Measurements from ENCODE around the gene PDIA4. TPM values are rescaled to one million over a fixed set of nuclear protein-coding genes. Genes with fewer than 3 reads are reported as not detected.
A peak's percentile ranks its signal among the peaks of the same experiment; 100 is the strongest.

PDIA4 gene, protein sequence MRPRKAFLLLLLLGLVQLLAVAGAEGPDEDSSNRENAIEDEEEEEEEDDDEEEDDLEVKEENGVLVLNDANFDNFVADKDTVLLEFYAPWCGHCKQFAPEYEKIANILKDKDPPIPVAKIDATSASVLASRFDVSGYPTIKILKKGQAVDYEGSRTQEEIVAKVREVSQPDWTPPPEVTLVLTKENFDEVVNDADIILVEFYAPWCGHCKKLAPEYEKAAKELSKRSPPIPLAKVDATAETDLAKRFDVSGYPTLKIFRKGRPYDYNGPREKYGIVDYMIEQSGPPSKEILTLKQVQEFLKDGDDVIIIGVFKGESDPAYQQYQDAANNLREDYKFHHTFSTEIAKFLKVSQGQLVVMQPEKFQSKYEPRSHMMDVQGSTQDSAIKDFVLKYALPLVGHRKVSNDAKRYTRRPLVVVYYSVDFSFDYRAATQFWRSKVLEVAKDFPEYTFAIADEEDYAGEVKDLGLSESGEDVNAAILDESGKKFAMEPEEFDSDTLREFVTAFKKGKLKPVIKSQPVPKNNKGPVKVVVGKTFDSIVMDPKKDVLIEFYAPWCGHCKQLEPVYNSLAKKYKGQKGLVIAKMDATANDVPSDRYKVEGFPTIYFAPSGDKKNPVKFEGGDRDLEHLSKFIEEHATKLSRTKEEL
- 123 TPM for total RNA-seq
- long read RNA-seq, transcript PDIA4-201 (10 exons, 2,903 nt), result major isoform, 305 of 404 reads
- long read RNA-seq, transcript PDIA4-203 (3 exons, 632 nt), result minor isoform, 5 of 404 reads
- long read RNA-seq, partial matches to known transcripts, result 67 of 404 reads
- long read RNA-seq, other reads (novel, unspliced or antisense), result 27 of 404 reads

DNA sequence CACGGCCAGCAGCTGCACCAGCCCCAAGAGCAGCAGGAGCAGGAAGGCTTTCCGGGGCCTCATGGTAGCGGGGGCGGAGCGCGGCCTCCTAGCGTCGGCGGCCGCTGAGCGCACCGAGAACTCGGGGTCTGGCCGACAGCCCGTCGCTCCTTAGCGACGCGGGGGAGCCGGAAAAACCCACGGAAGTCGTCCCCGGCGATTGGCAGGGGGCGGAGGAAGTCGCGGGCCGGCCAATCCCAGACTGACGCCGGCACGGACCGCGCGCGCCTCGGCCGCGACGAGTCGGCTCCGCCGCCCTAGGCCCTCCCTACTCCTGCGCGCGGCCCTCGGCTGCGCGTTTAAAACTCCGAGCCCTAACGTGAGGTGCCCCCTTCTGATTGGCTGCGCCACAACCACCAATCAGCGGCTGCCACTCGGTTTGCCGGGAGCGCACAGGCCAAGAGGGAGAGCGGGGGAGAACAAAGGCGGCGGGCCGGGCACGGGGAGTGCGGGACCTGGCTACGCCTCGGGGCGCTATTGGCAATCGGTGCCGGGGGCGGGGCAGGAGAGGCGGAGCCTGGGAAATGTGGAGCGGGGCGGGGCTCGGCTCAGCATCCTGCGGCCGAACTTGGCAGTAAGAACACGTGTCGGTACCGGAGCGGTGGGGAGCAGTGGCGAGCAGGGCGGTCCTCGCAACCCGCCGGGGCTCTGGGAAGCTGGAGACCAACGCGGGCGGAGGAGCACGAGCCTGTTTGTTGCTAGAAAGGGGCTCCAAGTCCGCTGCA is at the start of gene PDIA4:
Gene PDIA4, minus strand, starts transcription at position 160 of the 764 bp plus-strand sequence. Its CDS starts 97 bp downstream, at position 63.
- peak; percentile 97 to 99 for ATAC-seq
- H3K27ac ChIP-seq, result peak within 1 kb of the TSS; percentile 95
- no peaks in the 10 kb centered on the region for H3K27me3 ChIP-seq (ENCODE audit: low read depth)
- no peaks in the 10 kb centered on the region for H3K36me3 ChIP-seq
- peak; percentile 100 for DNase-seq
- TF ChIP-seq, protein P1, sequence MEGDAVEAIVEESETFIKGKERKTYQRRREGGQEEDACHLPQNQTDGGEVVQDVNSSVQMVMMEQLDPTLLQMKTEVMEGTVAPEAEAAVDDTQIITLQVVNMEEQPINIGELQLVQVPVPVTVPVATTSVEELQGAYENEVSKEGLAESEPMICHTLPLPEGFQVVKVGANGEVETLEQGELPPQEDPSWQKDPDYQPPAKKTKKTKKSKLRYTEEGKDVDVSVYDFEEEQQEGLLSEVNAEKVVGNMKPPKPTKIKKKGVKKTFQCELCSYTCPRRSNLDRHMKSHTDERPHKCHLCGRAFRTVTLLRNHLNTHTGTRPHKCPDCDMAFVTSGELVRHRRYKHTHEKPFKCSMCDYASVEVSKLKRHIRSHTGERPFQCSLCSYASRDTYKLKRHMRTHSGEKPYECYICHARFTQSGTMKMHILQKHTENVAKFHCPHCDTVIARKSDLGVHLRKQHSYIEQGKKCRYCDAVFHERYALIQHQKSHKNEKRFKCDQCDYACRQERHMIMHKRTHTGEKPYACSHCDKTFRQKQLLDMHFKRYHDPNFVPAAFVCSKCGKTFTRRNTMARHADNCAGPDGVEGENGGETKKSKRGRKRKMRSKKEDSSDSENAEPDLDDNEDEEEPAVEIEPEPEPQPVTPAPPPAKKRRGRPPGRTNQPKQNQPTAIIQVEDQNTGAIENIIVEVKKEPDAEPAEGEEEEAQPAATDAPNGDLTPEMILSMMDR (IDR thresholded peaks at IDR 0.05), result peak; percentile 32
- no peaks in the 10 kb centered on the region for H3K9me3 ChIP-seq
- intact Hi-C loops (cut with DNase I), result no loop called here
- H3K4me3 ChIP-seq, result peak within 1 kb of the TSS; percentile 83
- peaks cover 28% of the 10 kb centered on the region for H3K4me1 ChIP-seq

DNA sequence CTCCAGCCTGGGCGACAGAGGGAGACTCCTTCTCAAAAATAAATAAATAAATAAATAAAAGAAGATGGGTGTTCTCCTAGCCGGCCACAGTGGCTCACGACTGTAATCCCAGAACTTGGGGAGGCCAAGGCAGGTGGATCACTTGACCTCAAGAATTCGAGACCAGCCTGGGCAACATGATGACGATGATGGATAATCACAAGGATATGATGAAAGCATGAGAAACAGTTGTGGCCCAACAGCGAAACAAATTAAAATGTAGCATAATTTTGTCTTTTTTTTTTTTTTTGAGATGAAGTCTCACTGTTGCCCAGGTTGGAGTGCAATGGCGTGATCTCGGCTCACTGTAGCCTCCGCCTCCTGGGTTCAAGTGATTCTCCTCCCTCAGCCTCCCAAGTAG is 49.3 kb upstream of the PDIA4 start:
- no peaks in the 10 kb centered on the region for H3K4me1 ChIP-seq
- no peaks in the 10 kb centered on the region for H3K27me3 ChIP-seq (ENCODE audit: low read depth)
- peaks cover 19% of the 10 kb centered on the region for H3K36me3 ChIP-seq
- TF ChIP-seq, protein P1 (IDR thresholded peaks at IDR 0.05), result no peak
- H3K4me3 ChIP-seq, result no peak overlapping the region
- intact Hi-C loops (cut with DNase I), result no loop called here
- no peak overlapping the region for H3K27ac ChIP-seq
- no peak for ATAC-seq
- no peak for DNase-seq
- no peaks in the 10 kb centered on the region for H3K9me3 ChIP-seq

DNA sequence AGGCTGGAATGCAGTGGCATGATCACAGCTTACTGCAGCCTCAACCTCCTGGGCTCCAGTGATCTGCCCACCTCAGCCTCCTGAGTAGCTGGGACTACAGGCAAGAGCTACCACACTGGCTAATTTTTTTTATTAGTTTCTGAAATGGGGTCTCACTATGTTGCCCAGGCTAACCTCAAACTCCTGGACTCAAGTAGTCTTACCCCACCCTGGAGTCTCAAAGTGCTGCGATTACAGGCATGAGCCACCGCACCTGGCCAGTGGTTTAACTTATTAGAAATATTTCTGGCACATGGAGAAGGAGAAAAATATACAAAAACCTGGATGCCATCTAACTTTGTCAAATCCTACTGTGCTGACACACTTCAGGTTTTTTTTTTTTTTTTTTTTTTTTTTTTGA is 47.0 kb upstream of the PDIA4 start:
- H3K4me3 ChIP-seq, result no peak overlapping the region
- H3K27ac ChIP-seq, result no peak overlapping the region
- no peak for ATAC-seq
- intact Hi-C loops (cut with DNase I), result no loop called here
- no peak for DNase-seq
- no peaks in the 10 kb centered on the region for H3K27me3 ChIP-seq (ENCODE audit: low read depth)
- peaks cover 42% of the 10 kb centered on the region for H3K36me3 ChIP-seq
- TF ChIP-seq, protein P1 (IDR thresholded peaks at IDR 0.05), result no peak
- no peaks in the 10 kb centered on the region for H3K9me3 ChIP-seq
- H3K4me1 ChIP-seq, result no peaks in the 10 kb centered on the region

DNA sequence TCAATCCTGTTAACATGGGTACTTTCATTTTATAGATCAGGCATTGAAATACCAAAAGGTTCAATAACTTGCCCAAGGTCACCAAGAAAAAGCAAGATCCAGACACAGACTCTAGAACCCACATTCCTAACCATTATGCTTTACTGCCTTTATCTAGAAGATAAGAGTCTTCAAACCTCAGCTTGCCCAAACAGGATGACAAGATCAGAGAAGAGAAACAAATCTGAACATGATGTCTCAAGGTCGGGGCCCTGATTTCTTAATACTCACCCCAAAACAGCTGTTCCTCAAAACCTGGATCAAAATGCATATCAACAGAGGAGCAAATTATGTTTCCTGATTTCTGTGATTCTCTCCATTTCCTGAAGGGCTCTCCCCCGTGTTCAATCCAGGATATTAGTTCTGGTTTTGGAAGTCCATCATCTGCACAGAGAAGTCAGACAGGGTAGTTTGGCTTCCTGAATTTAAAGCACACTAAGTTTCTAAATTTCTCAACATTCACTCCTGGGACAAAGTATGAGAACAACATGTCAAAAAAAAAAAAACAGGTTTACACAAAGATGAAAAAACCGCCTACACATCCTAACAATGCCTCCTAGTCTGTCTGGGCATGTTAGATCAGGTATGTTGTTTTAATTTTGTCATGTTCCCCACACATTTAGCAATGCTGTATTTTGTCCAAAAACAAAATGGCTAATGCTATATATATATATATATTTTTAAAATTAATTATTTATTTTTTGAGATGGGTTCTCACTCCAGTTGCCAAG is 46.0 kb upstream of the PDIA4 start:
- peaks cover 52% of the 10 kb centered on the region for H3K36me3 ChIP-seq
- intact Hi-C loops (cut with DNase I), result no loop called here
- ATAC-seq (no peak), DNase-seq (no peak)
- TF ChIP-seq, protein P1 (IDR thresholded peaks at IDR 0.05), result no peak
- no peaks in the 10 kb centered on the region for H3K9me3 ChIP-seq
- no peak overlapping the region for H3K4me3 ChIP-seq
- no peak overlapping the region for H3K27ac ChIP-seq
- H3K27me3 ChIP-seq (ENCODE audit: low read depth), result no peaks in the 10 kb centered on the region
- H3K4me1 ChIP-seq, result no peaks in the 10 kb centered on the region

DNA sequence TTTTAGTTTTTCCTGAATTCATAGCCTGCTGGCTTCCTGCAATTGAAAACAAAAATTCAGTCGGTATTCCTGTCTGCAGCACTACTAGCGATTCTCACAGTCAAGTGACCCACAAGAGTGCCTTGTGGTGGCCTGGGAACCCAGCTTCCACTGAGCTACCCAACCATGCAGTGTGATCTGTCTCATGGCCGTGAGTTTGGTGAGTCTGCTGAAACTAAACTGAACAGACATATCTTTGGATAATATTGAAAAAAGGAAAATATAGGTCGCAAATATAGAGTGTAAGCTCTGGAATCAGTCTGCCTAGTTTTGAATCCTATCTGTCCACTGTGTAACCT is 44.1 kb upstream of the PDIA4 start:
- ATAC-seq (no peak), DNase-seq (no peak)
- Histone ChIP-seq H3K4me1 (no peaks in the 10 kb centered on the region), H3K27me3 (ENCODE audit: low read depth) (no peaks in the 10 kb centered on the region), H3K27ac (no peak overlapping the region), H3K4me3 (no peak overlapping the region), H3K9me3 (no peaks in the 10 kb centered on the region), H3K36me3 (peaks cover 52% of the 10 kb centered on the region)
- TF ChIP-seq, protein P1 (IDR thresholded peaks at IDR 0.05), result no peak
- intact Hi-C loops (cut with DNase I), result no loop called here
